ENCODE results near the gene NCK2.

The NCK2 gene

GRCh38 chr2:105789745-105790460 lies 45.2 kb downstream of the NCK2 start:
- in situ Hi-C loops (cut with HindIII; ENCODE audit: low sequenced_read_pairs): no loop called here

GRCh38 chr2:105790461-105791149 lies 45.9 kb downstream of the NCK2 start:
- in situ Hi-C loops (cut with HindIII; ENCODE audit: low sequenced_read_pairs): no loop called here

GRCh38 chr2:105791229-105791628 lies 46.5 kb downstream of the NCK2 start:
- in situ Hi-C loops (cut with HindIII; ENCODE audit: low sequenced_read_pairs): no loop called here

- in situ Hi-C loops (cut with HindIII; ENCODE audit: low sequenced_read_pairs): no loop called here
Observed at GRCh38 chr2:105792561-105792960, 47.8 kb downstream of the NCK2 start.

GRCh38 chr2:105793196-105793975 lies 48.7 kb downstream of the NCK2 start:
- in situ Hi-C loops (cut with HindIII; ENCODE audit: low sequenced_read_pairs): no loop called here

GRCh38 chr2:105794926-105795574 lies 50.3 kb downstream of the NCK2 start:
- in situ Hi-C loops (cut with HindIII; ENCODE audit: low sequenced_read_pairs): no loop called here

GRCh38 chr2:105795575-105795934 lies 50.8 kb downstream of the NCK2 start:
- in situ Hi-C loops (cut with HindIII; ENCODE audit: low sequenced_read_pairs): no loop called here

GRCh38 chr2:105796131-105796638 lies 51.5 kb downstream of the NCK2 start:
- in situ Hi-C loops (cut with HindIII; ENCODE audit: low sequenced_read_pairs): no loop called here

- in situ Hi-C loops (cut with HindIII; ENCODE audit: low sequenced_read_pairs): no loop called here
Observed at GRCh38 chr2:105796791-105797190, 52.1 kb downstream of the NCK2 start.

GRCh38 chr2:105797298-105797819 lies 52.6 kb downstream of the NCK2 start:
- in situ Hi-C loops (cut with HindIII; ENCODE audit: low sequenced_read_pairs): no loop called here

GRCh38 chr2:105798595-105798994 lies 53.9 kb downstream of the NCK2 start:
- in situ Hi-C loops (cut with HindIII; ENCODE audit: low sequenced_read_pairs): no loop called here

GRCh38 chr2:105800036-105800713 lies 55.5 kb downstream of the NCK2 start:
- in situ Hi-C loops (cut with HindIII; ENCODE audit: low sequenced_read_pairs): no loop called here

- in situ Hi-C loops (cut with HindIII; ENCODE audit: low sequenced_read_pairs): no loop called here
Observed at GRCh38 chr2:105800953-105801635, 56.4 kb downstream of the NCK2 start.

- in situ Hi-C loops (cut with HindIII; ENCODE audit: low sequenced_read_pairs): no loop called here
Observed at GRCh38 chr2:105801961-105802360, 57.2 kb downstream of the NCK2 start.

- in situ Hi-C loops (cut with HindIII; ENCODE audit: low sequenced_read_pairs): no loop called here
Observed at GRCh38 chr2:105802587-105802986, 57.9 kb downstream of the NCK2 start.

GRCh38 chr2:105803337-105803736 lies 58.6 kb downstream of the NCK2 start:
- in situ Hi-C loops (cut with HindIII; ENCODE audit: low sequenced_read_pairs): no loop called here

- in situ Hi-C loops (cut with HindIII; ENCODE audit: low sequenced_read_pairs): no loop called here
Observed at GRCh38 chr2:105803773-105804172, 59.1 kb downstream of the NCK2 start.

- in situ Hi-C loops (cut with HindIII; ENCODE audit: low sequenced_read_pairs): no loop called here
Observed at GRCh38 chr2:105804266-105804665, 59.6 kb downstream of the NCK2 start.

GRCh38 chr2:105806996-105807395 lies 62.3 kb downstream of the NCK2 start:
- in situ Hi-C loops (cut with HindIII; ENCODE audit: low sequenced_read_pairs): no loop called here

Measured in DLD1 (cell line).